Erythroblast (primary cell): ENCODE results near the gene TNNC2.

Experiments
- GATA1 ChIP-seq: IDR thresholded peaks from 2 replicates; pipeline ENCODE4 v1.6.1; 2011; ENCODE audit warnings: low read depth, mild to moderate bottlenecking, control low read depth, low read length, moderate library complexity
- POLR2A ChIP-seq: IDR thresholded peaks from 2 replicates; pipeline ENCODE4 v1.6.1; 2011; ENCODE audit warnings: mild to moderate bottlenecking, low read length

DNA sequence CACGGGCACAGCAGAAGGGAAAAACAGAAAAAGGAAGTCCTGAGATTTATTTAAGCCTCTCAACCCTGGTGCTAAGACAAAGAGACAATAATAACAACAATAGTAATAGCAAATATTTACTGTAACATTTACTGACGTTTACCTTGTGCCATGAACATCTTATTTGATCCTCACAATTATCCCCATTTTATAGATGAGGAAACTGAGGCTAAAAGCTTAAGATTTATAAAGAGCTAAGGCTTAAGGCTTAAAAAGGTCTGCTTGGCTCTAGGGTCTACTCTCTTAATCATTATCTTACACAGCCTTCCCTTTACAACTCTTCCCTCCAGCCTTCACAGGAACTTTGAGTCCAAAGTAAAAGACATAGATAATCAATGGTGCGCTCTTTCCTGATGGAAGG, 38.8 kb downstream of the TNNC2 start:
- TF ChIP-seq POLR2A (no peak), GATA1 (no peak)
